WTC11 (cell line): Measurements from ENCODE around the gene LMAN2L.

Experiments
- ATF1 ChIP-seq: sonication (generic); formaldehyde crosslinking; IDR thresholded peaks from 2 replicates; pipeline ENCODE4 v1.8.1; 2023; ENCODE audit warnings: mild to moderate bottlenecking, moderate library complexity, missing genetic modification reagents
- CTCF ChIP-seq: fragments of 200-600 bp; IDR thresholded peaks from 2 replicates; pipeline ENCODE4 v1.8.0; 2022; ENCODE audit warnings: antibody characterized with exemption

GRCh38 chr2:96662360-96662759, 77.5 kb downstream of the LMAN2L start:
- no peak for TF ChIP-seq CTCF
- no peak for TF ChIP-seq ATF1 (CRISPR knock-in tag)
